Right lobe of liver (tissue), 4 donors: ENCODE data around the gene RSPH10B.
"Not testable (repeated sequence)": the region's sequence is repeated elsewhere in the genome, so short reads cannot be mapped to it uniquely, and the experiment has no call there.

ENCODE experiments used
- CTCF ChIP-seq, 4 donors: fragments of 200-600 bp in 3 of 4; fragments of 450-650 bp in 1 of 4; IDR thresholded peaks; one replicate each; pipeline versions ENCODE4 v1.5.1 to v1.8.0; 2016 to 2022; ENCODE audit warnings: antibody characterized with exemption in 4 of 4, mild to moderate bottlenecking in 2 of 4
- POLR2A ChIP-seq: fragments of 450-650 bp; IDR thresholded peaks from one replicate; pipeline ENCODE4 v1.6.1; 2017; ENCODE audit warnings: antibody characterized with exemption, mild to moderate bottlenecking
- donor health status: DM: no; HTN: no; CAD: no.
- donor health status: DM: no; HTN: no; CAD: no.
- donor health status: DM: no; HTN: yes; CAD: no.

GRCh38 chr7:5970347-5970911 lies at the start of gene RSPH10B:
- TF ChIP-seq POLR2A; CTCF (IDR thresholded peaks at IDR 0.05): not testable (repeated sequence)
